GM18505 (cell line): Measurements from ENCODE around the gene TUBB6.

Experiments
- ATAC-seq: cut with Tn5 transposase; IDR thresholded peaks from one replicate; pipeline ENCODE4 v1.9.1; 2021; ENCODE audit not compliant: unreplicated experiment
- POLR2A ChIP-seq: IDR thresholded peaks from 4 replicates; pipeline ENCODE4 v1.6.1; 2011; ENCODE audit warnings: borderline replicate concordance; ENCODE audit not compliant: insufficient read depth, insufficient read length; ENCODE audit errors: extremely low read depth

The TUBB6 gene

GRCh38 chr18:12307701-12308385 lies at the start of gene TUBB6:
Gene TUBB6 (plus strand): TSS chr18:12308241. CDS start chr18:12308293, 52 bp downstream.
- ATAC-seq = peak; percentile 69
- TF ChIP-seq POLR2A = peak; percentile 53

GRCh38 chr18:12258719-12259705 lies 49.0 kb upstream of the TUBB6 start:
- no peak for ATAC-seq

GRCh38 chr18:12262748-12263147 lies 45.3 kb upstream of the TUBB6 start:
- no peak for TF ChIP-seq POLR2A
- no peak for ATAC-seq

More at GRCh38 chr18:12258719-12259705, 49.0 kb upstream of the TUBB6 start:
- TF ChIP-seq POLR2A = no peak

GRCh38 chr18:12264864-12265263 lies 43.2 kb upstream of the TUBB6 start:
- no peak for ATAC-seq
- no peak for TF ChIP-seq POLR2A

GRCh38 chr18:12271376-12272235 lies 36.4 kb upstream of the TUBB6 start:
- no peak for ATAC-seq
- TF ChIP-seq POLR2A = no peak

GRCh38 chr18:12274793-12275192 lies 33.2 kb upstream of the TUBB6 start:
- no peak for TF ChIP-seq POLR2A
- ATAC-seq = no peak

- no peak for ATAC-seq
- TF ChIP-seq POLR2A = no peak
These were observed 31.1 kb upstream of the TUBB6 start for GRCh38 chr18:12276736-12277554.

- no peak for ATAC-seq
- no peak for TF ChIP-seq POLR2A
These were observed 29.8 kb upstream of the TUBB6 start for GRCh38 chr18:12278215-12278671.

- no peak for TF ChIP-seq POLR2A
- ATAC-seq = no peak
These were observed 29.0 kb upstream of the TUBB6 start for GRCh38 chr18:12278741-12279682.

GRCh38 chr18:12279781-12280531 lies 28.1 kb upstream of the TUBB6 start:
- ATAC-seq = no peak

GRCh38 chr18:12281861-12282260 lies 26.2 kb upstream of the TUBB6 start:
- TF ChIP-seq POLR2A = no peak
- ATAC-seq = no peak

More at GRCh38 chr18:12279781-12280531, 28.1 kb upstream of the TUBB6 start:
- no peak for TF ChIP-seq POLR2A

- no peak for ATAC-seq
- no peak for TF ChIP-seq POLR2A
These were observed 25.5 kb upstream of the TUBB6 start for GRCh38 chr18:12282442-12283039.
